Activated CD8-positive, alpha-beta memory T cell treated with anti-CD3 and anti-CD28 coated beads for 48 hours (primary cell): ENCODE results near the gene BZW1.

Experiments
- DNase-seq, 3 experiments: peaks; one replicate each; pipeline ENCODE4 v3.0.0-alpha.2; 2020; ENCODE audit warnings: low read depth in 2 of 3, low spot score in 2 of 3

Gene BZW1

GRCh38 chr2:200829258-200829655, 17.5 kb downstream of the BZW1 start:
- no peak for DNase-seq

- DNase-seq, result no peak
Measured at GRCh38 chr2:200834701-200835100, 23.0 kb downstream of the BZW1 start.

- DNase-seq, result no peak
Measured at GRCh38 chr2:200839513-200839912, 27.8 kb downstream of the BZW1 start.

GRCh38 chr2:200843993-200844948, 32.6 kb downstream of the BZW1 start:
- no peak for DNase-seq

- no peak for DNase-seq
Measured at GRCh38 chr2:200845194-200845593, 33.5 kb downstream of the BZW1 start.

- no peak for DNase-seq
Measured at GRCh38 chr2:200845669-200846325, 34.1 kb downstream of the BZW1 start.

- DNase-seq, result no peak
Measured at GRCh38 chr2:200847269-200847668, 35.6 kb downstream of the BZW1 start.

- no peak for DNase-seq
Measured at GRCh38 chr2:200847939-200848338, 36.2 kb downstream of the BZW1 start.

- no peak for DNase-seq
Measured at GRCh38 chr2:200850512-200851256, 39.0 kb downstream of the BZW1 start.

- DNase-seq, result no peak
Measured at GRCh38 chr2:200851398-200852248, 39.9 kb downstream of the BZW1 start.

- no peak for DNase-seq
Measured at GRCh38 chr2:200852605-200853004, 40.9 kb downstream of the BZW1 start.

GRCh38 chr2:200856806-200857205, 45.1 kb downstream of the BZW1 start:
- no peak for DNase-seq

GRCh38 chr2:200860092-200860795, 48.5 kb downstream of the BZW1 start:
- no peak for DNase-seq

GRCh38 chr2:200861617-200862155, 50.0 kb downstream of the BZW1 start:
- no peak for DNase-seq

- peak in 1 of 3 experiments; percentile 42 for DNase-seq
Measured at GRCh38 chr2:200862532-200863000, 50.9 kb downstream of the BZW1 start.

GRCh38 chr2:200863782-200864175, 52.1 kb downstream of the BZW1 start:
- no peak for DNase-seq

- peak; percentile 88 to 95 (median 90) for DNase-seq
Measured at GRCh38 chr2:200864176-200865034, 52.7 kb downstream of the BZW1 start, which contains the start of gene CLK1. TSS of gene CLK1 (minus strand) at chr2:200864658. CDS start at chr2:200861862, 2,796 bp downstream.

GRCh38 chr2:200869014-200869413, 57.3 kb downstream of the BZW1 start:
- DNase-seq, result no peak

- DNase-seq, result no peak
Measured at GRCh38 chr2:200871151-200871550, 59.4 kb downstream of the BZW1 start.
